Left ventricle myocardium inferior (tissue), 1 donor: ENCODE results near the gene NHEJ1. TPM values are rescaled to one million over a fixed set of nuclear protein-coding genes. Genes with fewer than 3 reads are reported as not detected.
"Not testable (repeated sequence)": the region's sequence is repeated elsewhere in the genome, so short reads cannot be mapped to it uniquely, and the experiment has no call there.

Source experiments
- DNase-seq: peaks from one replicate; pipeline ENCODE4 v3.0.0-alpha.2; 2020
- H3K27ac ChIP-seq: fragments of 200-600 bp; replicated peaks from 2 replicates; pipeline ENCODE4 v1.8.0; 2021
- H3K27me3 ChIP-seq: fragments of 200-600 bp; 2 replicates; pipeline ENCODE4 v1.8.0; 2021; ENCODE audit warnings: low read depth
- H3K36me3 ChIP-seq: fragments of 200-600 bp; 2 replicates; pipeline ENCODE4 v1.8.0; 2021
- H3K4me1 ChIP-seq: fragments of 200-600 bp; 2 replicates; pipeline ENCODE4 v1.8.0; 2021
- H3K4me3 ChIP-seq: fragments of 200-600 bp; 2 replicates; pipeline ENCODE4 v1.8.0; 2021; ENCODE audit warnings: mild to moderate bottlenecking, moderate library complexity
- H3K9me3 ChIP-seq: fragments of 200-600 bp; replicated peaks from 2 replicates; pipeline ENCODE4 v1.8.0; 2021
- CTCF ChIP-seq: fragments of 200-600 bp; IDR thresholded peaks from 2 replicates; pipeline ENCODE4 v1.8.0; 2021; ENCODE audit warnings: antibody characterized with exemption, mild to moderate bottlenecking, borderline replicate concordance
- intact Hi-C: fragments of 100-400 bp; cut with micrococcal nuclease; formaldehyde crosslinking; loops from one replicate; pipeline ENCODE4 v1.11.0; 2022
- total RNA-seq: library from RNA; stranded (reverse); fragmentation: NEBNext Ultra II Directional; extraction: Animal tissue kit (Norgen Biotek cat#: 25700); gene quantifications from one replicate; pipeline ENCODE4 v1.2.1, GENCODE V29; 2021
- donor health status: DM: no; HTN: yes; CAD: no; lungs with severe emphysema.

Gene NHEJ1
- total RNA-seq, 1 donor from 2014 or later = 6.4 TPM

GRCh38 chr2:219206328-219207133 lies 45.9 kb upstream of the NHEJ1 start, which contains the start of gene ZFAND2B:
Gene ZFAND2B (plus strand): TSS chr2:219206782. CDS start chr2:219206988, 206 bp downstream.
- Histone ChIP-seq H3K27ac (peak within 1 kb of the TSS; percentile 97), H3K27me3 (no peaks in the 10 kb centered on the region), H3K4me3 (peak within 1 kb of the TSS; percentile 81), H3K9me3 (no peaks in the 10 kb centered on the region), H3K4me1 (peaks cover 27% of the 10 kb centered on the region), H3K36me3 (peaks cover 31% of the 10 kb centered on the region)
- peak; percentile 94 for DNase-seq
- peak; percentile 33 for TF ChIP-seq CTCF
- intact Hi-C loops = no loop called here

- no peaks in the 10 kb centered on the region for H3K9me3 ChIP-seq
- peak overlapping the region; percentile 81 for H3K4me3 ChIP-seq
- no peaks in the 10 kb centered on the region for H3K27me3 ChIP-seq
- peak overlapping the region; percentile 97 for H3K27ac ChIP-seq
- intact Hi-C loops = no loop called here
- no peak for TF ChIP-seq CTCF
- DNase-seq = no peak
- peaks cover 27% of the 10 kb centered on the region for H3K4me1 ChIP-seq
- peaks cover 28% of the 10 kb centered on the region for H3K36me3 ChIP-seq
Measured at GRCh38 chr2:219205981-219206327, 45.3 kb upstream of the NHEJ1 start.

GRCh38 chr2:219205165-219205538 lies 44.5 kb upstream of the NHEJ1 start:
- Histone ChIP-seq H3K27me3 (no peaks in the 10 kb centered on the region), H3K9me3 (no peaks in the 10 kb centered on the region), H3K36me3 (peaks cover 21% of the 10 kb centered on the region), H3K4me1 (peaks cover 27% of the 10 kb centered on the region), H3K4me3 (no peak overlapping the region), H3K27ac (no peak overlapping the region)
- DNase-seq = no peak
- intact Hi-C loops = no loop called here
- TF ChIP-seq CTCF = no peak

GRCh38 chr2:219204425-219205164 lies 44.0 kb upstream of the NHEJ1 start:
- Histone ChIP-seq H3K4me1 (peaks cover 27% of the 10 kb centered on the region), H3K9me3 (no peaks in the 10 kb centered on the region), H3K4me3 (no peak overlapping the region), H3K27me3 (peaks cover 4% of the 10 kb centered on the region), H3K36me3 (peaks cover 16% of the 10 kb centered on the region), H3K27ac (no peak overlapping the region)
- DNase-seq = no peak
- no peak for TF ChIP-seq CTCF
- intact Hi-C loops = no loop called here

- H3K36me3 ChIP-seq, DNase-seq, H3K9me3 ChIP-seq, intact Hi-C loops, H3K4me3 ChIP-seq, H3K4me1 ChIP-seq, H3K27ac ChIP-seq: not testable (repeated sequence)
- H3K27me3 ChIP-seq = peaks cover 30% of the 10 kb centered on the region
Measured at GRCh38 chr2:219201331-219201730, 40.7 kb upstream of the NHEJ1 start.

GRCh38 chr2:219200502-219201326 lies 40.1 kb upstream of the NHEJ1 start:
- DNase-seq, H3K4me1 ChIP-seq, H3K9me3 ChIP-seq, intact Hi-C loops, H3K4me3 ChIP-seq, H3K27ac ChIP-seq, H3K36me3 ChIP-seq: not testable (repeated sequence)
- H3K27me3 ChIP-seq = peaks cover 30% of the 10 kb centered on the region
